HG03135 (cell line): ENCODE results near the gene F7.
"Not testable (repeated sequence)": the region's sequence is repeated elsewhere in the genome, so short reads cannot be mapped to it uniquely, and the experiment has no call there.

ENCODE experiments used
- ATAC-seq: cut with Tn5 transposase; IDR thresholded peaks from one replicate; pipeline ENCODE4 v1.9.1; 2021; ENCODE audit warnings: mild to moderate bottlenecking, moderate library complexity; ENCODE audit not compliant: unreplicated experiment

Gene F7

GRCh38 chr13:113105032-113105920, at the start of gene F7:
Gene F7 (plus strand): TSS chr13:113105791. CDS start chr13:113105842, 51 bp downstream.
- ATAC-seq = no peak

DNA sequence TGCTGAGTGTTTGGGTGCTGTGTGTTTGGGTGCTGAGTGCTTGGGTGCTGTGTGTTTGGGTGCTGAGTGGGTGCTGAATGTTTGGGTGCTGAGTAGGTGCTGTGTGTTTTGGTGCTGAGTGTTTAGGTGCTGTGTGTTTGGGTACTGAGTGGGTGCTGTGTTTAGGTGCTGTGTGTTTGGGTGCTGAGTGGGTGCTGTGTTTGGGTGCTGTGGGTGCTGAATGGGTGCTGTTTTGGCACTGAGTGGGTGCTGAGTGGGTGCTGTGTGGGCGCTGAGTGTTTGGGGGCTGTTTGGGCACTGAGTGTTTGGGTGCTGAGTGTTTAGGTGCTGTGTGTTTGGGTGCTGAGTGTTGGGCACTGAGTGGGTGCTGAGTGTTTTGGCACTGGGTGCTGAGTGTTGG, 48.5 kb upstream of the F7 start:
- no peak for ATAC-seq

- not testable (repeated sequence) for ATAC-seq
Measured at GRCh38 chr13:113057559-113057958, 48.0 kb upstream of the F7 start.

DNA sequence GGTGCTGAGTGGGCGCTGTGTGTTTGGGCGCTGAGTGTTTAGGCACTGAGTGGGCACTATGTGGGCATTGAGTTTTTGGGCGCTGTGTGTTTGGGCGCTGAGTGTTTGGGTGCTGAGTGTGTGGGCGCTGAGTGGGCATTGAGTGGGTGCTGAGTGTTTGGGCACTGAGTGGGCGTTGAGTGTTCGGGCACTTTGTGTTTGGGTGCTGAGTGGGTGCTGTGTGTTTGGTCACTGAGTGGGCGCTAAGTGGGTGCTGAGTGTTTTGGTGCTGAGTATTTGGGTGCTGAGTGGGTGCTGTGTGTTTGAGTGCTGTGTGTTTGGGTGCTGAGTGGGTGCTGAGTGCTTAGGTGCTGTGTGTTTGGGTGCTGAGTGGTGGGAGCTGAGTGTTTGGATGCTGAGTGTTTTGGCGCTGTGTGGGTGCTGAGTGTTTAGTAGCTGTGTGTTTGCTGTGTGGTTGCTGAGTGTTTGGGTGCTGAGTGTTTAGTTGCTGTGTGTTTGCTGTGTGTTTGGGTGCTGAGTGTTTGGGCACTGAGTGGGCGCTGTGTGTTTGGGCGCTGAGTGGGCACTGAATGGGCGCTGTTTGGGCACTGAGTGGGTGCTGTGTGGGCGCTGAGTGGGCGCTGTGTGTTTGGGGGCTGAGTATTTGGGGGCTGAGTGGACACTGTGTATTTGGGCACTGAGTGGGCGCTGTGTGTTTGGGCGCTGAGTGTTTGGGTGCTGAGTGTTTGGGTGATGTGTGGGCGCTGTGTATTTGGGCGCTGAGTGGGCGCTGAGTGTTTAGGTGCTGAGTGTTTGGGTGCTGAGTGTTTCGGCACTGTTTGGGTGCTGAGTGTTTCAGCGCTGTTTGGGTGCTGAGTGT, 47.2 kb upstream of the F7 start:
- ATAC-seq = no peak

DNA sequence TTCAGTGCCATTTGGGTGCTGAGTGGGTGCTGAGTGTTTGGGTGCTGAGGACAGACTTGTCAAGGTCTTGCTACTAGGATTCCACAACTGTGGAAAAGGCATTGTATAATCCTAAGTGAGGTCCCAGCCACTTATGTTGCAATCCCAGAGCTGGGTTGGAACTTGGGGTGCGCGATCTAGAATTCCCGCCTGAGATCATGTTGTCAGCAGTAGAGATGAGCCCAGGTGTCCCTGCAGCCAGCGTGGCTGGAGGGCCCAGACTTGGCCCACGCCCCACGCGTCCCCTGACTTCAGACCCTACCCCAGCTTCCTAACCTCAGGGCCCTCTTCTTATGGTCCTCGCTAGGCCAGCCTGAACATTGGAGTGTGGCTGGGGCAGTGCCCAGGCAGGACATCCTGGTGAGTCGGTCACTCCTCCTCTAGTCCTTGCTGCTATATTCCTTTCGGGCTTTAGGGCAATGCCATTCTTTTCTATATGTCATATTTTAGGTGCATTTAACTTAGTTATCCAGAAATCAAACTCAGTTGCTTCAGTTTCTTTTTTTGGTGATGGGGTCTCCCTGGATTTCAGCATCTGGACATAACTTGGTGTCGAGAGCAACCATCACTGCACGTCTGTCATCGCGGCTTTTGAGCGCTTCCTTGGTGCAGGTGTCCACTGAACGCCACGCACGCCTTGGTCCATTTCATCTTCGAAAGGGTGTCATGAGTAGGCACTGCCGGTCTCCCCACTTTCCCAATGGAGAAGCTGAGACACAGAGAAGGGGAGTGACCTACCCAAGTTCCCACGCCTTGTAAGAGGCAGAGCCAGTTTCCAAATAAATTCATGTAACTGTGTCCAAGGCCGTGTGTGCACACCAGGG, 46.4 kb upstream of the F7 start:
- no peak for ATAC-seq

- no peak for ATAC-seq
Measured at GRCh38 chr13:113059891-113060290, 45.7 kb upstream of the F7 start.

DNA sequence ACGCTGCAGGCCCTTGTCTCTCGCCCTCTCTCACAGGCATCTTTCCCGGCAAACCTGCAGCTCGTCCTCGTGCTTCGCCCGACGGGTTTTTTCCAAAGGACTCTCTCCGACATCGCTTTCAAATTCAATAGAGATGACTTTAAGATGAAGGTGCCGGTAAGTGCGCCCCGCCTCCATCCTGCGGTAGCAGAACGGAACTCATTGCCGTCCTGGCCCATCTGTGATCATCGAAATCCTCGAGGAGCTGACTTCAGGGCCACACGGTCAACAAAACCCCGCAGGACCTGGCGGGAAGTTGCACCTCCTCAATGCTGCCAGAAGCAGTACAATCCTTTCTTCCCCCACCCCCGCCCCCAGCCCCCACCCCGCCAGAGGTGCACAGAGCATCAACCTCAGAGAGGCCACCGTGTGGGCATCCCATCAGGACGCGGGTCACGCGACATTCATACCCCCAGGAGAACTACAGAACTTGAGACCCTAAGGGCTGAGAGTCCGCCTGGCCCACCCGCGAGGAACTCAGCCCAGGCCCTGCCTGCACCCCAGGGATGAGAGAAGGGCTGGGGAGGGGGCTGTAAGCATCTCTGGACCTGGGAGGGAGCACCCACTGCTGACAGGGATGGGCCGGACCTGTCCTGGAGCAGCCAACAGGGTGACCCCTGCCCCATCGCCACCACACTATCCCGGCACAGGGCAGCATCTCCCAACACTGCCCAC, 44.9 kb upstream of the F7 start:
- no peak for ATAC-seq

GRCh38 chr13:113061271-113061625, 44.3 kb upstream of the F7 start:
- no peak for ATAC-seq

- no peak for ATAC-seq
Measured at GRCh38 chr13:113061796-113062425, 43.7 kb upstream of the F7 start.

DNA sequence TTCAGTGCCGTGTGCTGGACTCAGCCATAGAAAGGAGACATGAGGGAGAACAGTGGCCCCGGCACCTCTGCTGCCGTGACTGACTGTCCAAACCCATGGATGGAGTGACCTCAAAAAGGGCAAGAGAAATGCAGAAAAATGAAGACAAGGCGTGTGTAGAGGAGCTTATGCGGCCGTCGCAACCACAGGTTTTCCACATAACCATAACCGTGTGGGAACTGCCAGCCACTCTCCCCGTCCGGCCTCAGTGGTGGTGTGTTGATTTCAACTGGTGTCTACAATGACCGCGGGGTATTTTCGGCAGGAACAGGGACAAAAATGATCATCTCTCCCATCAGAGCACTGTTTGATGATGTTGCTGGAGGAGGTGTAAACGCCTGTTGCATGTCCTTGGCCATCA, 42.9 kb upstream of the F7 start:
- no peak for ATAC-seq

GRCh38 chr13:113063091-113063491, 42.5 kb upstream of the F7 start:
- no peak for ATAC-seq

GRCh38 chr13:113064000-113064533, 41.5 kb upstream of the F7 start:
- no peak for ATAC-seq

- no peak for ATAC-seq
Measured at GRCh38 chr13:113064534-113065405, 40.8 kb upstream of the F7 start.

GRCh38 chr13:113065406-113066141, 40.0 kb upstream of the F7 start:
- ATAC-seq = no peak

DNA sequence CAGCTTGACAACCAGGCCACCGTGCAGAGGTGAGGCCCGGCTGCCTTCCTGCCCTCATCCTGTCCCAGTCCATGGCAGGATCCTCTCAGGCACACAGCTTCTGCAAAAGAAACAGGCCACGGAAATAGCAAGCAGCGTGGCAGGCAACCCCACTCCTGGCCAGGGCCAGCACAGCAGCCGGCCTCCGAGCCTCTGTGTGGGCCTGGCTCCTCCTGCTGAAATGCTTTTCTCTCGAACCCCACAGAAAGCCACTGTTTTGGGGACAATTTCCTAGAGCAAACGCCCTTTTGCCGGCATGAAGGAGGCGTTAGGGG, 39.5 kb upstream of the F7 start:
- no peak for ATAC-seq

GRCh38 chr13:113066746-113067145, 38.8 kb upstream of the F7 start:
- ATAC-seq = no peak

- no peak for ATAC-seq
Measured at GRCh38 chr13:113069861-113070805, 35.5 kb upstream of the F7 start.
